ENCODE results near the gene TIMM8B.
"Not testable (repeated sequence)": the region's sequence is repeated elsewhere in the genome, so short reads cannot be mapped to it uniquely, and the experiment has no call there.

TIMM8B gene

DNA sequence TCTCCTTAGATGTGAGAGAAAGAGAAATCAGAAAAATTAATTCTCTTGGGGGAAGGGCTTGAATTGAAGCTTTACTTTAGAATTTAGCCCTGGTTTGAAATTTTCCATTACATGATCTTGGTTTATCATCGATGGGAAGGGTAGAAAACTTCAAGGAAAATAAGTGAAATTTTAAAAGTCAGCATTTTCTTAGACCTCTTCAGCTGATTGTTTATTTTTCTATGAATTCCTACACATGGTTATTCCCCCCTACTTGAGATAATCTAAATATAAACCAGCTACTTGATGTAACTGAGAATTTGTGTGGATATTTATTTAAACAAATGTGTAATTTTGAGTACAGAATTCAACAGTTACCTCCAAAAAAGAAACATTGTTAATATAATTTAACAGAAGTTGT is 23.6 kb downstream of the TIMM8B start:
- no peaks in the 10 kb centered on the region for H3K27me3 ChIP-seq (ENCODE audit: control insufficient read depth, insufficient read depth, low read length)
- H3K4me3 ChIP-seq (ENCODE audit: low read length): no peak overlapping the region
- H3K4me1 ChIP-seq (ENCODE audit: control insufficient read depth, insufficient read depth, low read length): no peaks in the 10 kb centered on the region
- H3K9ac ChIP-seq (ENCODE audit: low read length): no peak overlapping the region
- no peaks in the 10 kb centered on the region for H3K9me3 ChIP-seq (ENCODE audit: control insufficient read depth, low read length)
- H3K36me3 ChIP-seq (ENCODE audit: control insufficient read depth, insufficient read depth, low read length): no peaks in the 10 kb centered on the region

DNA sequence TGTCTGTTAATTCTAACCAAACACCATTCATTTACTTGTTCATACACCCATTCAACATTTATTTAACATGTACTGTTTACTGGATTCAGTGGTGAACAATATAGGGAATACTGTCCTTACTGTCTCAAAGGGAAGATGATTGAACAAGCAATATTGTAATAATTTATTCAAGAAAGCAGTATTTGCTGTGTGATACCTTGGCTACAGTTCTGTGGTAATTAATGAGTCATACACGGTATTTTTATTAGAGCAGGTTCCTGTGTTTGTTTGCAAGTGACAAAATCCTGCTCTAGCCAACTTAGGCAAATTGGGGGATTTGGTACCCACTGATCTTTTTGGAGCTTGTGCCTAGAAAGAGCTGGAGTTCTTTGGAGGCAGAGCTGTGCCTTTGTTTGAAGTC is 28.5 kb downstream of the TIMM8B start:
- H3K36me3 ChIP-seq (ENCODE audit: control insufficient read depth, insufficient read depth, low read length): no peaks in the 10 kb centered on the region
- H3K9ac ChIP-seq (ENCODE audit: low read length): no peak overlapping the region

DNA sequence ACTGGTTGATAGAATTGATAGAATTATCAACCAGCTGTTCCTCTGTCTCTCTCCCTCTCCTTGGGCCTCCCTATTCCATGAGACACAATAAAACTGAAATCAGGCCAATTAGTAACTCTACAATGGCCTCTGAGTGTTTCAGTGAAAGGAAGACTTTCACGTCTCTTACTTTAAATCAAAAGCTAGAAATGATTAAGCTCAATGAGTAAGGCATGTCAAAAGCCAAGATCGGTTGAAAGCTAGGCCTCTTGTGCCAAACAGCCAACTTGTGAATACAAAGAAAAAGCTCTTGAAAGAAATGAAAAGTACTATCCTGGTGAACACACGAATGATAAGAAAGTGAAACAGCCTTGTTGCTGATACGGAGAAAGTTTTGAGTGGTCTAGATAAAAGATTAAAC is 29.4 kb downstream of the TIMM8B start:
- Histone ChIP-seq H3K27me3 (ENCODE audit: control insufficient read depth, insufficient read depth, low read length) (no peaks in the 10 kb centered on the region), H3K4me1 (ENCODE audit: control insufficient read depth, insufficient read depth, low read length) (no peaks in the 10 kb centered on the region), H3K9ac (ENCODE audit: low read length) (no peak overlapping the region), H3K9me3 (ENCODE audit: control insufficient read depth, low read length) (no peaks in the 10 kb centered on the region), H3K36me3 (ENCODE audit: control insufficient read depth, insufficient read depth, low read length) (no peaks in the 10 kb centered on the region), H3K4me3 (ENCODE audit: low read length) (no peak overlapping the region)

More for the DNA sequence above, 28.5 kb downstream of the TIMM8B start:
- Histone ChIP-seq H3K27me3 (ENCODE audit: control insufficient read depth, insufficient read depth, low read length) (no peaks in the 10 kb centered on the region), H3K9me3 (ENCODE audit: control insufficient read depth, low read length) (no peaks in the 10 kb centered on the region), H3K4me1 (ENCODE audit: control insufficient read depth, insufficient read depth, low read length) (no peaks in the 10 kb centered on the region), H3K4me3 (ENCODE audit: low read length) (no peak overlapping the region)

DNA sequence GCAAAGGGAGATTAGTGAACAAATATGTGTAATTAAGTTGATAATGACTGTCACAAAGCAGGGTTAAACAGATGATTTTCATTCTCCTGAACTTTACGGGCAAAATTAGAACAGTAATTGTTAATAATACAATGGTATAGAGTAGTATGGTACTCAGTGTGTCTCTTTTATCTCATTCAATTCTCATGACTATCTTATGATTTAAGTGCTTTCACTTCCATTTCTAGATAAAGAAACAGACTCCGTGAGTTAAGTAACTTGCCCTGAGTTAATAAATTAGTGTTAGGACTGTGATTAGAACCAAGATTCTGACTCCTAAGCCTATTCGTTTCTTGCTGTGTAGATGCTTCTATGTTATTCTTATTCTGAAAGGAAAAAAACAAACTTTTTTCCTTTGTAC is 34.8 kb downstream of the TIMM8B start:
- no peaks in the 10 kb centered on the region for H3K36me3 ChIP-seq (ENCODE audit: control insufficient read depth, insufficient read depth, low read length)
- no peaks in the 10 kb centered on the region for H3K27me3 ChIP-seq (ENCODE audit: control insufficient read depth, insufficient read depth, low read length)
- no peak overlapping the region for H3K4me3 ChIP-seq (ENCODE audit: low read length)
- no peaks in the 10 kb centered on the region for H3K4me1 ChIP-seq (ENCODE audit: control insufficient read depth, insufficient read depth, low read length)
- H3K9ac ChIP-seq (ENCODE audit: low read length): no peak overlapping the region
- no peaks in the 10 kb centered on the region for H3K9me3 ChIP-seq (ENCODE audit: control insufficient read depth, low read length)

DNA sequence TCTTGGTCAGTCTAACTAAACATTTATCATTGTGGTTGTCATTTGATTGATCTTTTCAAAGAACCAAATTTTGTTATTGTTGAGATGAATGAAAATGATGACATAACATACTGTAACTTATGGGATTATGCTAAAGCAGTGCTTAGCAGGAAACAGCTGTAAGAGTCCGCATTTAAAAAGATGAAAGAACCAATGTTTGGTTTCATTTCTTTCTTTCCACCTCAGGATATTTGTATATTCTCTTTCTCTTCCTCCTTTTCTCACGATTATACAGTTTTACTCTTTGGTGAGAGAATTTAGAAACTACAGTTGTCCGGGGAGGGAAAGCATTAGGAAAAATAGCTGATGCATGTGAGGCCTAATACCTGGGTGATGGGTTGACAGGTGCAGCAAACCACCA is 35.8 kb downstream of the TIMM8B start:
- Histone ChIP-seq H3K9ac (ENCODE audit: low read length) (no peak overlapping the region), H3K9me3 (ENCODE audit: control insufficient read depth, low read length) (no peaks in the 10 kb centered on the region), H3K36me3 (ENCODE audit: control insufficient read depth, insufficient read depth, low read length) (no peaks in the 10 kb centered on the region)

DNA sequence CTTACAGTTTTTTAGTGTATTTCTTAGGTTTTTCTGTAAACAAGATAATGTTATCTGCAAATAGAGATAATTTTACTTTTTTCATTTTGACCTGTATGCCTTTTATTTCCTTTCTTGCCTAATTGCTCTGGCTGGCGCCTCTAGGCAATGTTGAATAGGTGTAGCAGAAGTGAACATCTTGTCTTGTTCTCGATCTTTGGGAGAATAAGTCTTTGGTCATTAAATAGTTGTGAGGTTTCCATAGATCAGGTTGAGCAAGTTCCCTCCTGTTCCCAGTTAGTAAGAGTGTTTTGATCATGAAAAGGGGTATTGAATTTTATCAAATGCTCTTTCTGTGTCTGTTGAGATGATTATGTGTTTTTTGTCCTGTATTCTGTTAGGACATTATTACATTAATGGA is 36.8 kb downstream of the TIMM8B start:
- Histone ChIP-seq H3K27me3 (ENCODE audit: control insufficient read depth, insufficient read depth, low read length) (no peaks in the 10 kb centered on the region), H3K4me1 (ENCODE audit: control insufficient read depth, insufficient read depth, low read length) (no peaks in the 10 kb centered on the region), H3K36me3 (ENCODE audit: control insufficient read depth, insufficient read depth, low read length) (no peaks in the 10 kb centered on the region), H3K9ac (ENCODE audit: low read length) (no peak overlapping the region), H3K4me3 (ENCODE audit: low read length) (no peak overlapping the region), H3K9me3 (ENCODE audit: control insufficient read depth, low read length) (no peaks in the 10 kb centered on the region)

More for the DNA sequence above, 35.8 kb downstream of the TIMM8B start:
- no peaks in the 10 kb centered on the region for H3K27me3 ChIP-seq (ENCODE audit: control insufficient read depth, insufficient read depth, low read length)
- no peak overlapping the region for H3K4me3 ChIP-seq (ENCODE audit: low read length)
- no peaks in the 10 kb centered on the region for H3K4me1 ChIP-seq (ENCODE audit: control insufficient read depth, insufficient read depth, low read length)

DNA sequence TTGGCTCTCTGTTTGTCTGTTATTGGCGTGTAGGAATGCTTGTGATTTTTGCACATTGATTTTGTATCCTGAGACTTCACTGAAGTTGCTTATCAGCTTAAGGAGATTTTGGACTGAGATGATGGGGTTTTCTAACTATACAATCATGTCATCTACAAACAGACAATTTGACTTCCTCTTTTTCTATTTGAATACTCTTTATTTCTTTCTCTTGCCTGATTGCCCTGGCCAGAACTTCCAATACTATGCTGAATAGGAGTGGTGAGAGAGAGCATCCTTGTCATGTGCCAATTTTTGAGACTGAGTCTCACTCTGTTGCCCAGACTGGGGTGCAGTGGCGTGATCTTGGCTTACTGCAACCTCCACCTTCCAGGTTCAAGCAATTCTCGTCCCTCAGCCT is 38.3 kb downstream of the TIMM8B start:
- not testable (repeated sequence) for H3K4me1 ChIP-seq (ENCODE audit: control insufficient read depth, insufficient read depth, low read length); H3K9ac ChIP-seq (ENCODE audit: low read length); H3K36me3 ChIP-seq (ENCODE audit: control insufficient read depth, insufficient read depth, low read length); H3K4me3 ChIP-seq (ENCODE audit: low read length); H3K27me3 ChIP-seq (ENCODE audit: control insufficient read depth, insufficient read depth, low read length); H3K9me3 ChIP-seq (ENCODE audit: control insufficient read depth, low read length)

DNA sequence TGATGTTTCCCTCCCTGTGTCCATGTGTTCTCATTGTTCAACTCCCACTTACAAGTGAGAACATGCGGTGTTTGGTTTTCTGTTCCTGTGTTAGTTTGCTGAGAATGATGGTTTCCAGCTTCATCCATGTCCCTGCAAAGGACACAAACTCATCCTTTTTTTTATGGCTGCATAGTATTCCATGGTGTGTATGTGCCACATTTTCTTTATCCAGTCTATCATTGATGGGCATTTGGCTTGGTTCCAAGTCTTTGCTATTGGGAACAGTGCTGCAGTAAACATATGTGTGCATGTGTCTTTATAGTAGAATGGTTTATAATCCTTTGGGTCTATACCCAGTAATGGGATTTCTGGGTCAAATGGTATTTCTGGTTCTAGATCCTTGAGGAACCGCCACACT is 39.9 kb downstream of the TIMM8B start:
- not testable (repeated sequence) for H3K9ac ChIP-seq (ENCODE audit: low read length); H3K27me3 ChIP-seq (ENCODE audit: control insufficient read depth, insufficient read depth, low read length); H3K4me1 ChIP-seq (ENCODE audit: control insufficient read depth, insufficient read depth, low read length); H3K9me3 ChIP-seq (ENCODE audit: control insufficient read depth, low read length); H3K36me3 ChIP-seq (ENCODE audit: control insufficient read depth, insufficient read depth, low read length); H3K4me3 ChIP-seq (ENCODE audit: low read length)

DNA sequence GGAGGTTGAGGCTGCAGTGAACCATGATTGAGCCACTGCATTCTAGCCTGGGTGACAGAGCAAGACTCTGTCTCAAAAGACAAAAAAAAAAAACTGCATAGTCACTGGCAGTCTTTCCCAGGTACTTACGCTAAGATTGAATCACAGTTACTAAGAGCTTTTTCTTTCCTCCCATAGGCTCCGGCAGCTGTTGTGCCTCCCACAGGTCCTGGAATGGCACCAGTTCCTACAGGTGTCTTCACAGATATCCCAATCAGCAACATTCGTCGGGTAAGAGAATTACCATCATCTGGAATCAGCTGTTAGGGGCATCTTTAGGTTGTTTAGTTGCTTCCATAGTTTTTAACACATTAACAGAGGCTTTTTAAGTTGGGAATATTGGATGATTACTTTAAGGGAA is 41.6 kb downstream of the TIMM8B start:
- Histone ChIP-seq H3K9me3 (ENCODE audit: control insufficient read depth, low read length) (no peaks in the 10 kb centered on the region), H3K4me3 (ENCODE audit: low read length) (no peak overlapping the region), H3K36me3 (ENCODE audit: control insufficient read depth, insufficient read depth, low read length) (no peaks in the 10 kb centered on the region), H3K9ac (ENCODE audit: low read length) (no peak overlapping the region), H3K4me1 (ENCODE audit: control insufficient read depth, insufficient read depth, low read length) (no peaks in the 10 kb centered on the region), H3K27me3 (ENCODE audit: control insufficient read depth, insufficient read depth, low read length) (no peaks in the 10 kb centered on the region)

DNA sequence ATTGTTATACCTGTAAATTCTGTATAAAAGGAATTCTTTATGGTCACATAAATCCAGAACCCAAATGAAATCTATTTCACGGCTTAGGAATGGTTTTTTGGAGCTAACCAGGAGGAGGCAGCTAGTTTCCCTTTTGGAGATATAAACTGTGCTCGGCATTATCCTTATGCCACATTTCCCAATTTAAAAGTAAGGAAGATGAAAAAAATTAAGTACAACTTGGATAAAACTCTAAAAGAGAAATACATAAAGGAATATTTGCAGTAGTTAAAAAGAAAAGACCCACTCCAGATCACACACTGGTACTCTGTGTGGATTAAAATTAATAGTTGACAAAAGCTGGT is 43.6 kb downstream of the TIMM8B start:
- H3K27me3 ChIP-seq (ENCODE audit: control insufficient read depth, insufficient read depth, low read length): no peaks in the 10 kb centered on the region
- H3K9ac ChIP-seq (ENCODE audit: low read length): no peak overlapping the region

DNA sequence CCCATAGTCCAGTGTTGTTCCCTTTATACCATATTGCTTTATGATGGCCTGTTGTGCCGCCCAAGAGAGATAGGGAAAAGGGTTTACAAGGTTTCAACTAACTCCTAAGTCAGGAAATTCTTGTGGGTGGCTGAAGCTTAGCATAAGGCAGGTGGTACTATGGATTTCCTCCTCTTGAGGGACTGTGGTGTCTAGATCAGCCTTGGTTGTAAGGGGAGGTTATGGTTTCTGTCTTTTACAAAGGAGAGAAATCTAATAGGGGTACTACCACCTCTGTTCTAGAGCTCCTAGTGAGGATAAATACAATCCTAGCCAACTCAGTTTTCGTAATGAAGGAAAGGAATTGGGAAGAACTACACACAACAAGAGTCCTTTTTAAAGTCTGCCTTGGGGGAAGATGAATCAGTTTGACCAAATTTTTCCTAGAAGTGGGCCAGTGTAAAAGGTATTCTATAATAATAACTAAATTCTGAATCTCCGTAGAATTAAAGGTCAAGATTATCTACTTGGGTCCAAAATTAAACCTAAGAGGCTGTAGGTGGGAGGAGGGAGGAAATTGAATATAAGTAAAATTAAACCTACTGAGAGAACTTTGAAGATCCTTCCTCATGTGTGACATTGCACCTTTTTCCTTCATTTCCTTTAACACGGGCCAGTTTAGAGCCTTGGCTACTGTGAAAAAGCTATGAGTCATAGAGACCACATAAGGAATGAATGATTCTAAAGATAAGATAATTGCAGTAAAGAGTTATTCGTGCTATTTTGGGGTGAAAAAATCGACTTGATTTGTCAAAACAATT is 44.2 kb downstream of the TIMM8B start:
- H3K27me3 ChIP-seq (ENCODE audit: control insufficient read depth, insufficient read depth, low read length): no peaks in the 10 kb centered on the region
- H3K9ac ChIP-seq (ENCODE audit: low read length): no peak overlapping the region
- H3K36me3 ChIP-seq (ENCODE audit: control insufficient read depth, insufficient read depth, low read length): no peaks in the 10 kb centered on the region
- no peaks in the 10 kb centered on the region for H3K9me3 ChIP-seq (ENCODE audit: control insufficient read depth, low read length)
- H3K4me3 ChIP-seq (ENCODE audit: low read length): no peak overlapping the region
- no peaks in the 10 kb centered on the region for H3K4me1 ChIP-seq (ENCODE audit: control insufficient read depth, insufficient read depth, low read length)

More for the DNA sequence above, 43.6 kb downstream of the TIMM8B start:
- H3K4me3 ChIP-seq (ENCODE audit: low read length): no peak overlapping the region
- no peaks in the 10 kb centered on the region for H3K4me1 ChIP-seq (ENCODE audit: control insufficient read depth, insufficient read depth, low read length)
- no peaks in the 10 kb centered on the region for H3K9me3 ChIP-seq (ENCODE audit: control insufficient read depth, low read length)
- no peaks in the 10 kb centered on the region for H3K36me3 ChIP-seq (ENCODE audit: control insufficient read depth, insufficient read depth, low read length)

DNA sequence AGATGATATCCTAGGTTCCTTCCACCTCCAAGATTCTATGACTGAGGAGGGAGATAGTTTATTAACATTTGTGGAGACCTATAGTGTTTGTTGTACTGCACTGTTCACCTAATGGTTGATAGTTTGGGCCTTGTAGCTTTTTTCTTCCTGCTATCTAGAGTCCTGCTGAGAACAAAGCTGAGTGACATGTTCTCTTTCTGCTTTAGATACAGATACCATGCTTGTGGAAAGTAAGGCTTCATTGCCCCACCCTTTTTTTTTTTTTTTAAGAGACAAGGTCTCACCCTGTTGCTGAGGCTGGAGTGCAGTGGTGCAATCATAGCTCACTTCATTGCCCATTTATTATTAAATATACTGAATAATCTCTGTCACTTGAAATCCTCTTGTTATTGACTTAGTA is 49.0 kb downstream of the TIMM8B start:
- no peaks in the 10 kb centered on the region for H3K9me3 ChIP-seq (ENCODE audit: control insufficient read depth, low read length)
- H3K36me3 ChIP-seq (ENCODE audit: control insufficient read depth, insufficient read depth, low read length): no peaks in the 10 kb centered on the region
- no peak overlapping the region for H3K9ac ChIP-seq (ENCODE audit: low read length)
- no peak overlapping the region for H3K4me3 ChIP-seq (ENCODE audit: low read length)
- no peaks in the 10 kb centered on the region for H3K27me3 ChIP-seq (ENCODE audit: control insufficient read depth, insufficient read depth, low read length)
- no peaks in the 10 kb centered on the region for H3K4me1 ChIP-seq (ENCODE audit: control insufficient read depth, insufficient read depth, low read length)
